Measurements from ENCODE around the gene RAET1E. TPM values are rescaled to one million over a fixed set of nuclear protein-coding genes. Genes with fewer than 3 reads are reported as not detected.
"Not testable (repeated sequence)": the region's sequence is repeated elsewhere in the genome, so short reads cannot be mapped to it uniquely, and the experiment has no call there.

RAET1E gene
- total and polyA plus RNA-seq, 9 of the 15 experiments (the other 6 are each of a cell fraction or from before 2014, with no cell fraction given), result not detected

DNA sequence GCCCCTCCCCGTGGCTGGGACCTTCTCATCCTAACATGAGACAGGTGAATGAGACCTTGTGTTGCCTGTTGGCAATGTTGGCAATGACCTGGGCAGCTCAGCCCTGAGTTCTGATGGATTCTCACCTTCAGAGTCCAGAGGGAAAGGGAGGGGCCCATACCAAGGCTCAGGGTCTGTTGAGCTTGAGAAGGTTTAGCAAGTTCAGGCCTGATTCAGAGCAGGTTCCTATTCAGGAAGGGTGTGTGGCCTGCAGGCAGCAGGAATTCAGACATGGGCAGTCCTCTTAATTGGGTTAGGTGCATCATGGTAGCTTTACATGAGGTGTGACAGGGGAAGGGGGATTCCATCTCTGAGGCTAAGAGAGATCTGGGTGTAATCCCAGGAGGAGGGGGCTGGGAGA is 49.6 kb upstream of the RAET1E start:
- H4K20me1 ChIP-seq (replicated peaks; ENCODE audit: control insufficient read depth, insufficient read depth, low read length); ATAC-seq; CTCF ChIA-PET (ENCODE audit: low intra/inter-chr PET ratio); intact Hi-C loops (cut with micrococcal nuclease); BruUV-seq (replicated peaks); H3K4me2 ChIP-seq (ENCODE audit: insufficient read depth, low read length); H3K27ac ChIP-seq (ENCODE audit: extremely low read depth, low read depth, low read length); H3K9ac ChIP-seq (ENCODE audit: insufficient read depth in 1 of 2, low read depth in 2 of 2, low read length in 2 of 2); DNase-seq (ENCODE audit: extremely low read depth in 1 of 4, low spot score in 3 of 4); H3K9me3 ChIP-seq (replicated peaks; ENCODE audit: control insufficient read depth, insufficient read depth, low read depth, low read length); POLR2A ChIA-PET; H3K4me1 ChIP-seq (replicated peaks in 1 of 2; ENCODE audit: control insufficient read depth in 2 of 2, insufficient read depth in 2 of 2, low read length in 2 of 2); FAIRE-seq; H3K4me3 ChIP-seq; H2AFZ ChIP-seq (ENCODE audit: low read depth, low read length); H3K79me2 ChIP-seq (ENCODE audit: control insufficient read depth, insufficient read depth, low read length); H3K36me3 ChIP-seq (ENCODE audit: control insufficient read depth, insufficient read depth, low read length); H3K9me1 ChIP-seq (ENCODE audit: control insufficient read depth, insufficient read depth, low read length): not testable (repeated sequence)
- peaks cover 11 to 44% of the 10 kb centered on the region in 2 experiments for H3K27me3 ChIP-seq (ENCODE audit: control insufficient read depth in 2 of 2, insufficient read depth in 2 of 2, low read length in 2 of 2)
- no CpG with 5 or more reads among the region's 1 CpG for WGBS (ENCODE audit: insufficient coverage, low coverage, missing lambda C conversion rate)
- in situ Hi-C loops (cut with MboI), result loop anchor here (10.0 kb wide), 1 partner anchor 457 kb away; no protein-coding TSS in a partner anchor

DNA sequence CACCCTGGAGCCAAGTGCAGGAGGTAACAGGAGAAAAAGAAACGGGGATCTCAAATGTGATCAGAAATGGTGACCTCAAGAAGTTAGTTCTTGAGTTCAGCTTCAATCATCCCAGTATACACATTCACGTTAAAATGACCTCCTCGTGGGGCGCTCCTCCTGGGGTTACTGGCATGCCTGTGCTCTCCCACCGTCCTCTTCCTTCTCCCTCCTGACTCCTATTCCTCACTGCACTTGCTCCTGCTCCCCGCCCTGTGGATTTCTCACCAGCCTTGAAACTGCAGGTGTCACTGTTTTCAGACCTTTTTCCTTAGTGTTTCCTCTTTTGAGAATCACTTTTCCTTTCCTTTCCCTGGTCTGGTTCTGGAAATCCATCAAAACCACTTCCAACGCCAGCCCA is 48.7 kb upstream of the RAET1E start:
- H3K27ac ChIP-seq (ENCODE audit: extremely low read depth, low read depth, low read length); intact Hi-C loops (cut with micrococcal nuclease); POLR2A ChIA-PET; CTCF ChIA-PET (ENCODE audit: low intra/inter-chr PET ratio); H2AFZ ChIP-seq (ENCODE audit: low read depth, low read length); H3K9me3 ChIP-seq (replicated peaks; ENCODE audit: control insufficient read depth, insufficient read depth, low read depth, low read length); H4K20me1 ChIP-seq (replicated peaks; ENCODE audit: control insufficient read depth, insufficient read depth, low read length); DNase-seq (ENCODE audit: extremely low read depth in 1 of 4, low spot score in 3 of 4); H3K9ac ChIP-seq (ENCODE audit: insufficient read depth in 1 of 2, low read depth in 2 of 2, low read length in 2 of 2); H3K4me2 ChIP-seq (ENCODE audit: insufficient read depth, low read length); H3K79me2 ChIP-seq (ENCODE audit: control insufficient read depth, insufficient read depth, low read length); H3K36me3 ChIP-seq (ENCODE audit: control insufficient read depth, insufficient read depth, low read length); BruUV-seq (replicated peaks); H3K4me1 ChIP-seq (replicated peaks in 1 of 2; ENCODE audit: control insufficient read depth in 2 of 2, insufficient read depth in 2 of 2, low read length in 2 of 2); H3K4me3 ChIP-seq; H3K9me1 ChIP-seq (ENCODE audit: control insufficient read depth, insufficient read depth, low read length); FAIRE-seq; ATAC-seq: not testable (repeated sequence)
- 2% methylated on average over 7 of the region's 7 CpGs for WGBS (ENCODE audit: insufficient coverage, low coverage, missing lambda C conversion rate)
- peaks cover 6 to 50% of the 10 kb centered on the region in 2 experiments; a peak in 4 of 5 replicates for H3K27me3 ChIP-seq (ENCODE audit: control insufficient read depth in 2 of 2, insufficient read depth in 2 of 2, low read length in 2 of 2)
- in situ Hi-C loops (cut with MboI), result loop anchor here (10.0 kb wide), 1 partner anchor 458 kb away; no protein-coding TSS in a partner anchor

DNA sequence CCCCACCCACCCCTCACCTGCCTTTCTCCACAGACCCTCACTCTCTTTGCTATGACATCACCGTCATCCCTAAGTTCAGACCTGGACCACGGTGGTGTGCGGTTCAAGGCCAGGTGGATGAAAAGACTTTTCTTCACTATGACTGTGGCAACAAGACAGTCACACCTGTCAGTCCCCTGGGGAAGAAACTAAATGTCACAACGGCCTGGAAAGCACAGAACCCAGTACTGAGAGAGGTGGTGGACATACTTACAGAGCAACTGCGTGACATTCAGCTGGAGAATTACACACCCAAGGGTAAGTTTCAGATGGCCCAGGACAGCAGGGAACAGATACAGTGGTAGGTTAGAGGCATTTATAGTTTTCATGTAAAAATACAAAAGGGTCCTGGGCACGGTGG is 47.4 kb upstream of the RAET1E start:
- H3K4me3 ChIP-seq; H4K20me1 ChIP-seq (replicated peaks; ENCODE audit: control insufficient read depth, insufficient read depth, low read length); POLR2A ChIA-PET; H3K4me2 ChIP-seq (ENCODE audit: insufficient read depth, low read length); ATAC-seq; H3K79me2 ChIP-seq (ENCODE audit: control insufficient read depth, insufficient read depth, low read length); H3K9ac ChIP-seq (ENCODE audit: insufficient read depth in 1 of 2, low read depth in 2 of 2, low read length in 2 of 2); DNase-seq (ENCODE audit: extremely low read depth in 1 of 4, low spot score in 3 of 4); H3K9me1 ChIP-seq (ENCODE audit: control insufficient read depth, insufficient read depth, low read length); H3K9me3 ChIP-seq (replicated peaks; ENCODE audit: control insufficient read depth, insufficient read depth, low read depth, low read length); intact Hi-C loops (cut with micrococcal nuclease); H3K36me3 ChIP-seq (ENCODE audit: control insufficient read depth, insufficient read depth, low read length); CTCF ChIA-PET (ENCODE audit: low intra/inter-chr PET ratio); H2AFZ ChIP-seq (ENCODE audit: low read depth, low read length); H3K27ac ChIP-seq (ENCODE audit: extremely low read depth, low read depth, low read length); FAIRE-seq; BruUV-seq (replicated peaks): not testable (repeated sequence)
- 15% methylated on average over 3 of the region's 6 CpGs for WGBS (ENCODE audit: insufficient coverage, low coverage, missing lambda C conversion rate)
- Histone ChIP-seq H3K27me3 (ENCODE audit: control insufficient read depth in 2 of 2, insufficient read depth in 2 of 2, low read length in 2 of 2) (peaks cover under 1 to 41% of the 10 kb centered on the region in 2 experiments; a peak in 3 of 5 replicates), H3K4me1 (replicated peaks in 1 of 2; ENCODE audit: control insufficient read depth in 2 of 2, insufficient read depth in 2 of 2, low read length in 2 of 2) (peaks cover 0 to 16% of the 10 kb centered on the region in 2 experiments; a peak in 2 of 5 replicates)
- in situ Hi-C loops (cut with MboI), result loop anchor here (10.0 kb wide), 1 partner anchor 460 kb away; no protein-coding TSS in a partner anchor

DNA sequence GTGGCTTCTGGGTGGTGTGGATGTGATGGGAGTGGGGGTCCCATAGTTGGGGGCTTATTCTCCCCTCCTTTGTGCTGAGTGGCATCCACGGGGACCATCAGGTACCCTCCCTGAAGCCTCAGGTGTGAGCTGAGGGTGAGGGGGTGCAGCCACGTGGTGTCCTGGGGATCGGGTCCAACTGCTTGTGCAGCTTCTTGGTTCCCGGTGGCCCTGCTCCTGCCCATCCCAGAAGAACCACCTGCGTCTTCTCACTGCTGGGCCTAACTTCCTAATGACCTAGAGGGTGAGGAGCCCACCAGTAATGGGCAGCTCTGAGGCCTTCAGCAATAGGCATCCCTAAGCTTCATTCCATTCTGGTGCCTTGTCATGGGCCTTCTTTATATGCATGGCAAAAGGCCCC is 45.4 kb upstream of the RAET1E start:
- BruUV-seq (replicated peaks); H3K9ac ChIP-seq (ENCODE audit: insufficient read depth in 1 of 2, low read depth in 2 of 2, low read length in 2 of 2); CTCF ChIA-PET (ENCODE audit: low intra/inter-chr PET ratio); H3K4me3 ChIP-seq; intact Hi-C loops (cut with micrococcal nuclease); H3K79me2 ChIP-seq (ENCODE audit: control insufficient read depth, insufficient read depth, low read length); DNase-seq (ENCODE audit: extremely low read depth in 1 of 4, low spot score in 3 of 4); ATAC-seq; H3K27ac ChIP-seq (ENCODE audit: extremely low read depth, low read depth, low read length); H2AFZ ChIP-seq (ENCODE audit: low read depth, low read length); FAIRE-seq; H3K9me3 ChIP-seq (replicated peaks; ENCODE audit: control insufficient read depth, insufficient read depth, low read depth, low read length); POLR2A ChIA-PET; H3K36me3 ChIP-seq (ENCODE audit: control insufficient read depth, insufficient read depth, low read length); H4K20me1 ChIP-seq (replicated peaks; ENCODE audit: control insufficient read depth, insufficient read depth, low read length); H3K9me1 ChIP-seq (ENCODE audit: control insufficient read depth, insufficient read depth, low read length); H3K4me2 ChIP-seq (ENCODE audit: insufficient read depth, low read length): not testable (repeated sequence)
- peaks cover 10 to 54% of the 10 kb centered on the region in 2 experiments; a peak in 4 of 5 replicates for H3K27me3 ChIP-seq (ENCODE audit: control insufficient read depth in 2 of 2, insufficient read depth in 2 of 2, low read length in 2 of 2)
- in situ Hi-C loops (cut with MboI), result loop anchor here (10.0 kb wide), 1 partner anchor 461 kb away; no protein-coding TSS in a partner anchor
- 0% methylated on average over 5 of the region's 5 CpGs for WGBS (ENCODE audit: insufficient coverage, low coverage, missing lambda C conversion rate)
- H3K4me1 ChIP-seq (replicated peaks in 1 of 2; ENCODE audit: control insufficient read depth in 2 of 2, insufficient read depth in 2 of 2, low read length in 2 of 2), result peaks cover 0 to 24% of the 10 kb centered on the region in 2 experiments; a peak in 2 of 5 replicates

Measured in K562 (cell line).